IPS DF 6.9 (cell line): ENCODE results near the gene FER.

Experiments
- DNase-seq: peaks from one replicate; pipeline ENCODE4 v3.0.0-alpha.2; 2013; ENCODE audit warnings: low read depth, low spot score
- H3K27ac ChIP-seq: one replicate; pipeline ENCODE4 v1.5.1; 2013; ENCODE audit warnings: low read length, control low read depth
- H3K27me3 ChIP-seq: 2 replicates; pipeline ENCODE4 v1.6.1; 2013; ENCODE audit warnings: mild to moderate bottlenecking, low read length; ENCODE audit not compliant: control insufficient read depth, insufficient read depth
- H3K36me3 ChIP-seq: 2 replicates; pipeline ENCODE4 v1.6.1; 2013; ENCODE audit warnings: low read length; ENCODE audit not compliant: control insufficient read depth, insufficient read depth
- H3K4me1 ChIP-seq: 2 replicates; pipeline ENCODE4 v1.6.1; 2013; ENCODE audit warnings: low read length; ENCODE audit not compliant: control insufficient read depth, insufficient read depth
- H3K4me3 ChIP-seq: 2 replicates; pipeline ENCODE4 v1.5.1; 2013; ENCODE audit warnings: mild to moderate bottlenecking, low read length
- H3K9me3 ChIP-seq: 2 replicates; pipeline ENCODE4 v1.6.1; 2013; ENCODE audit warnings: low read length, inconsistent platforms; ENCODE audit not compliant: control insufficient read depth, insufficient read depth
- WGBS: extraction: QIAGEN DNeasy Blood & Tissue Kit; methylation state at CpG from one replicate; pipeline ENCODE4 v1.1.7; 2013; ENCODE audit warnings: mixed read lengths, missing lambda C conversion rate; ENCODE audit not compliant: insufficient read length, insufficient coverage; 5-methylcytosine and 5-hydroxymethylcytosine counted together

Gene FER

DNA sequence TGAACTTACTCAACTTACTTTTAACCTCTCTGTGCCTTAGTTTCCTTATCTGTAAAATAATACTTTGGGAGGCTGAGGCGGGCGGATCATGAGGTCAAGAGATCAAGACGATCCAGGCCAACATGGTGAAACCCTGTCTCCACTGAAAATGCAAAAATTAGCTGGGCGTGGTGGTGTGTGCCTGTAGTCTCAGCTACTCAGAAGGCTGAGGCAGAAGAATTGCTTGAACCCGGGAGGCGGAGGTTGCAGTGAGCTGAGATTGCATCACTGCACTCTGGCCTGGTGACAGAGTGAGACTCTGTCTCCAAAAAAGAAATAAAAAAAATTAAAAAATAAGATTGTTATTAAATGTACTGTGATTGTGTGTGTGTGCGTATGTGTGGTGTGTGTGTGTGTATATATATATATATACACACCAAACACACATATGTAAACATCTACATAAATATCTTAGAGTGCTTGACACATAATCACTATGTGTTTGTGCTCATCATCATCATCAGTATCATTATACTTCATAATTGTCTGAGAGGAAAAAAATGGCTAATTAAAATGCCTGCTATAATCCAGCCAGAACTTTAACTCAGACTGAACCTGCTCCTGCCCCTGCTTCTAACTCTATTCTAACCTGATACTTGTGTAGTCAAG is 312.8 kb downstream of the FER start:
- WGBS: 100% methylated on average over 1 of the region's 7 CpGs

DNA sequence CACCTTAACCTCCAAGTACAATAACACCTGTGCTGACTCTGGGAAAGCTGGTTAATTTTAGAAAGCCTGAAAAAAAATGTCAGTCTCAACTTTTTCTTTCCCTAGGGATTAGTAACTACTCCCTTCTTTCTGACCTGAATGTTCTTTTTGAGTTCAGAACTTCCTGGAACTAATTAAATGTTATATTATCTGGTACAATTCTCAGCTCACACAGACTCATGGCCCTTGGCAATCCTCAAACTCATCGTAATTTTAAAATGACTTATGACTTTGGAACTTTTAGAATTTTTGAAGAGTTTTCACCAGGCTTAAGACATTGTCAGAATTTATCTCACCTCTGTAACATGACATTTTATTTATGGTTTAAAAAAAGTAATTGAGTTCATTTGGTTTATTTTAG is 315.0 kb downstream of the FER start:
- Histone ChIP-seq H3K9me3 (no peaks in the 10 kb centered on the region), H3K27ac (no peak overlapping the region), H3K27me3 (no peaks in the 10 kb centered on the region), H3K4me3 (no peak overlapping the region), H3K4me1 (no peaks in the 10 kb centered on the region), H3K36me3 (no peaks in the 10 kb centered on the region)
- DNase-seq: no peak
- no CpG with 5 or more reads among the region's 1 CpG for WGBS

More for the DNA sequence above, 312.8 kb downstream of the FER start:
- H3K4me3 ChIP-seq: no peak overlapping the region
- H3K9me3 ChIP-seq: no peaks in the 10 kb centered on the region
- H3K4me1 ChIP-seq: no peaks in the 10 kb centered on the region
- H3K27ac ChIP-seq: no peak overlapping the region
- no peaks in the 10 kb centered on the region for H3K27me3 ChIP-seq
- no peaks in the 10 kb centered on the region for H3K36me3 ChIP-seq
- no peak for DNase-seq

DNA sequence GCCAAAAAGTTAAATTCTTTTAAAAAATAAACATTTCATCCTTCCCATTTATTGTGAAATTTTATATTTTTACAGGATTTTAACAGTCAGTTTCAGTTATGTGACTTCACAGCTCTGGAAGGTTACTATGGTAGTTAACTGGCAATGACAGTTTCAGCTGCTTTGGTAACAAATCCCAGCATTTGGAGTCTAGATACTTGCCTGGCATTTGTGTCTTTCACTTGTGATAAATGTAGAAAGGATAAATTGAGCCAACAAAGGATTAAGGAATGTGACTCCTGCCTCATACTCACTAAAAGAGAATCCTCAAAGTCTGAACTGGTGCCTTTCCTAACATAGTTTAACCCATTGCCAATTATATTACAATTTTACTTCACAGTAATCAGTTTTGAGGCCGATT is 315.5 kb downstream of the FER start:
- H3K4me3 ChIP-seq: no peak overlapping the region
- H3K36me3 ChIP-seq: no peaks in the 10 kb centered on the region
- H3K27me3 ChIP-seq: no peaks in the 10 kb centered on the region
- H3K27ac ChIP-seq: no peak overlapping the region
- no peaks in the 10 kb centered on the region for H3K9me3 ChIP-seq
- H3K4me1 ChIP-seq: no peaks in the 10 kb centered on the region
- DNase-seq: no peak
- WGBS: no CpG with 5 or more reads among the region's 1 CpG

DNA sequence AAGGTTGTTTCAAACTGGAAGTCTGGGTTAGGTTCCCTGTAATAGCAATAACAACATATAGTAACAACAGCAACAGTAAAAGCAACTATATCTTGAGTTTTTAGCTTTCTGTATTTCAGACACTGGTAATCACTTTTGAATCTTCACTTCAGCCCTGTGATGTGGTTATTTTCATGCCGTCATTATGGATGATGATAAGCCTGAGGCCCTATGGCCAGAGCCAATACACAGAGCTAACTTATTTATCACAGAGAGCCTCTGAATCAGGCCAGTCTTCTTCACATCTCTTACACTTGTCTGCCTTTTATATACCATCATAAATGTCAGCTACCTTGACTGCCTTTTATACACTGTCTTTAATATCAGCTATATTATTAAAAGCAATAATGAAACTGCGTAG is 329.0 kb downstream of the FER start:
- no peak overlapping the region for H3K4me3 ChIP-seq
- H3K27me3 ChIP-seq: no peaks in the 10 kb centered on the region
- no CpG with 5 or more reads among the region's 2 CpGs for WGBS
- H3K9me3 ChIP-seq: no peaks in the 10 kb centered on the region
- H3K4me1 ChIP-seq: no peaks in the 10 kb centered on the region
- no peaks in the 10 kb centered on the region for H3K36me3 ChIP-seq
- H3K27ac ChIP-seq: no peak overlapping the region
- DNase-seq: no peak

DNA sequence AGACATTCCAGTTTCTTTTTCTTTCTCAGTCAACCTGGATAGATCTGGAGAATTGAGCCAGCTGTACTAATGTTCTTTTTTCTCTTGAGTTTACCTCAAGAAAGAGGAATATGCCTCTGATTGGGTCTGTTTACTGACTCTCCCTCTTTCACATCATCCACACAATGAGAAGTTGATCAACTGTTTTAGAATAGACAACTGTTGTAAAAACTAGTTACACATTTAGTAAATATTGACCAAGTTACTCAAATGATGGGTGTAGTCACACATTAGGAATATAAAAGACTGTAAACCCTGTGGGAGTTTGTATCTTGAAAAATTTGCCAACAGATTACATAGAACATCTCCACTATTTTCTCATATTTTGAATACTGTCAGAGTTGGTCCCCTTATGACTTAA is 330.8 kb downstream of the FER start:
- Histone ChIP-seq H3K9me3 (no peaks in the 10 kb centered on the region), H3K4me3 (no peak overlapping the region), H3K36me3 (no peaks in the 10 kb centered on the region), H3K27me3 (no peaks in the 10 kb centered on the region), H3K27ac (no peak overlapping the region), H3K4me1 (no peaks in the 10 kb centered on the region)
- DNase-seq: no peak

DNA sequence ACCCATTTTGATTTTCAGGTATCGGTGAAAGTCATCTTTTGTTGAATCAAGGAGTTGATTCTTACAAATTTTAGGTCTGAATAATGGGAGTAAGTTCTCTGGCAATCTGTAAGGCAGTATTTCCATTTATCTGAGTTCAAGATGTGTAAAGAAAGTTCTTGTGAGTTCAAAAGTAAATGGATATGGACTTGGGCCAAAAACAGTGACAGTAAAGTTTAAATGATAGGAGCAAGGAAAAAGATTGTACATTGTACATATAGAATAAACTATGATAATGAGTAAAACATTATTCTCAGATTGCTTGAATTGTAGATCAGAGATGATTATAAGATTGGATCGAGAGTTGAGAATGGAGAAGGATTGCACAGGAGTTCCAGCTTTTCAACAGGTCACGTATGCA is 332.8 kb downstream of the FER start:
- WGBS: 100% methylated on average over 1 of the region's 3 CpGs

DNA sequence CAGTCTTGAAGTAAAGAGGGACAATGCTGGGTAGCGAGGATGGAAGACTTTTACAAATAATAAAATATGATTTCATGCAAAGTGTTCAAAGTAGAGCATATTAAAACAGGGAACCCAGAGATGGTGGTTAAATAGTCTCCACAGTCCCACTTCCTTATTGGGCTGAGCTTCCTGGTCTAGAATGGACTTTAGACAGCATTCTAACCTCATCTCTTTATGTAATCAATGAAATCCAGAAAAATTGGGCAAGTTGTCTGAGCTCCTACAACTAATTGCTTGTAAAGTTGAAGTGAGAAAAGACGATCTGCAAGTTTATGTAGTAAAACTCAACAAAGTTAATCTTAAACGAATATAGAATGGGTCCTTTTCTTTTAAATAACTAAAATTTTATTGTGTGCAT is 333.2 kb downstream of the FER start:
- Histone ChIP-seq H3K27me3 (no peaks in the 10 kb centered on the region), H3K36me3 (no peaks in the 10 kb centered on the region), H3K9me3 (no peaks in the 10 kb centered on the region), H3K4me1 (no peaks in the 10 kb centered on the region), H3K27ac (no peak overlapping the region), H3K4me3 (no peak overlapping the region)
- no CpG with 5 or more reads among the region's 3 CpGs for WGBS
- DNase-seq: no peak

More for the DNA sequence above, 332.8 kb downstream of the FER start:
- H3K4me1 ChIP-seq: no peaks in the 10 kb centered on the region
- H3K4me3 ChIP-seq: no peak overlapping the region
- H3K27me3 ChIP-seq: no peaks in the 10 kb centered on the region
- H3K9me3 ChIP-seq: no peaks in the 10 kb centered on the region
- H3K27ac ChIP-seq: no peak overlapping the region
- no peak for DNase-seq
- H3K36me3 ChIP-seq: no peaks in the 10 kb centered on the region

DNA sequence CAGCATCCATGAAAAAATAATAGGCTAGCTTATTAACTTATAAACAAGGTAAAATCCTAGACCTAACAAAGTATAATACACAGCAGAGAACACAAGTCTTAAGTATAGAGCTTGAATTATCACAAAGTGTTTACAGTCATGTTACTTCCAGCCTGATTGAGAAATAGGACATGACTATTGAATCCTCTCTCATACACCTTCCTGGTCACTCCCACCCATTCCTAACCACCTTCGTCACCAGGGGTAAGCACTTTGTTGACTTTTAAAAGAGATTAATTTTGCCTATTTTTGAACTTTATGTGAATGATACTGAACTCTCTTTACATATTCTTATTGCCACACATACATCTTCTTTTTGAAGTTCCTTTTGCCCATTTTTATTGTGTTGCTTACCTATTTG is 336.2 kb downstream of the FER start:
- Histone ChIP-seq H3K9me3 (no peaks in the 10 kb centered on the region), H3K4me1 (no peaks in the 10 kb centered on the region), H3K27ac (no peak overlapping the region), H3K36me3 (no peaks in the 10 kb centered on the region), H3K27me3 (no peaks in the 10 kb centered on the region), H3K4me3 (no peak overlapping the region)
- DNase-seq: no peak
- WGBS: no CpG with 5 or more reads among the region's 1 CpG

DNA sequence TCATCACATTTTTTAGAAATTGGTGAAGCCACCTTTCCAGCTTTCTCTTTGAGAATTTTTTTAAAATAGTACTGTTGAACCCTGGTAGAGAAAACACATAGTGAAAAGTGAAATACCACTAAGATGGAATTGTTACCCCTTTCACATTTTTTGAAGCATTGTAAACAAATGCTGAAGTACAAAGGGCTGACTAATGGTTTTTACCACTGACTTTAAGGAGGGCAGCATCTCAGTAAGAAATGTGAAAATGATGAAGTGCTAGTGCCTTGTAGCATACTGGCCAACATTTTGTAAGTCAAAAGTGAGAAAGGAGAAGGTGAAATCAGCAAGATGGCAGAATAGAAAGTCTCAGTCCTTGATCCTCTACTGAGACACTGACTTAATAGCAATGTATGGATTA is 341.5 kb downstream of the FER start:
- Histone ChIP-seq H3K27ac (no peak overlapping the region), H3K9me3 (no peaks in the 10 kb centered on the region), H3K4me3 (no peak overlapping the region), H3K4me1 (no peaks in the 10 kb centered on the region), H3K36me3 (no peaks in the 10 kb centered on the region), H3K27me3 (no peaks in the 10 kb centered on the region)
- DNase-seq: no peak

DNA sequence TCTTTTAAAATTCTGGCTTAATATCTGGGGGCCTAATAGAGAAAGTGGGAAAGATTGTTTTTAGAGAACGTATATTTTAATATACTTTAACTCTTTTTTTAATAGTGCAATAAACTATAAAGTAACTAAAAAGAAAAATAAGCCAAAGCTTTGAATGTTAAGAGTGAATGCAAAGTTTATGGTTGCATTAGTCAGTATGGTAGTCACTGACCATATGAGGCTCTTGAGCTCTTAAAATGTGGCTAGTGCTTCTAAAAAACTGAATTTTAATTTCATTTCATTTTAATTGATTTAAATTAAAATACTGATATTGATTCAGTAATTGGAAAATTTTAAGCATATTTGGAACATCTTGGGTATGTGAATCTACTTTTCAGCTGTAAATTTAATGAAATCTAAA is 351.4 kb downstream of the FER start:
- Histone ChIP-seq H3K4me1 (no peaks in the 10 kb centered on the region), H3K36me3 (no peaks in the 10 kb centered on the region), H3K4me3 (no peak overlapping the region), H3K9me3 (no peaks in the 10 kb centered on the region), H3K27ac (no peak overlapping the region), H3K27me3 (no peaks in the 10 kb centered on the region)
- no peak for DNase-seq
- WGBS: no CpG with 5 or more reads among the region's 1 CpG

DNA sequence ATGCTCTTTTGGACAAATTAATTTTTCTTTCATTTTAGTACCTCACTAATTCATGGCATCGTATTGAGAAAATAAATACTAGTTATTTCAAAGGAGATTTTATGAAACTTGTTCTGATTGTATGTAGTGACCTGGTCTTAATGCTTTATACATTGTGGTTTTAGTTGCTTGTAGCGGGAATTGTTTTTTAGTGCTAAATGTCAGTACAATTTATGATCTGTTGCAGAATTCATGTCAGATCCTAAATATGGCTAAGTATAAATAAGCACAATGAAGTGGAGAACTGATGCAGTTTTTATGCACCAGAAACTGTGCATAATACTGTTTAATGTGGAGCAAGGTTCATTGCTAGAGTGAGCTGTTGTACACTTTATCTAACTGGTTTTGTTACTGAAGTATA is 353.3 kb downstream of the FER start:
- Histone ChIP-seq H3K4me3 (no peak overlapping the region), H3K9me3 (no peaks in the 10 kb centered on the region), H3K4me1 (no peaks in the 10 kb centered on the region), H3K36me3 (no peaks in the 10 kb centered on the region), H3K27ac (no peak overlapping the region), H3K27me3 (no peaks in the 10 kb centered on the region)
- DNase-seq: no peak
- no CpG with 5 or more reads among the region's 2 CpGs for WGBS
